Right atrium auricular region (tissue), 2 donors: ENCODE data around the gene NXPH4. TPM values are rescaled to one million over a fixed set of nuclear protein-coding genes. Genes with fewer than 3 reads are reported as not detected.
A peak's percentile ranks its signal among the peaks of the same experiment; 100 is the strongest.

Experiments
- DNase-seq: peaks from one replicate; pipeline ENCODE4 v3.0.0-alpha.2; 2019; ENCODE audit warnings: low spot score
- H3K27ac ChIP-seq, 2 donors: fragments of 200-600 bp; sonication (generic); 1 replicate in 1 of 2; 2 replicates in 1 of 2; pipeline ENCODE4 v1.5.1; 2016 to 2019
- H3K27me3 ChIP-seq, 2 donors: fragments of 200-600 bp; sonication (generic); one replicate each; pipeline versions ENCODE4 v1.5.1 to v1.6.0; 2017 to 2019
- H3K36me3 ChIP-seq: fragments of 200-600 bp; sonication (generic); one replicate; pipeline ENCODE4 v1.5.1; 2016
- H3K4me1 ChIP-seq, 2 donors: fragments of 200-600 bp; sonication (generic); one replicate each; pipeline versions ENCODE4 v1.5.1 to v1.6.0; 2017 to 2019
- H3K4me3 ChIP-seq, 2 donors: fragments of 200-600 bp; sonication (generic); 1 replicate in 1 of 2; 2 replicates in 1 of 2; pipeline ENCODE4 v1.5.1; 2017 to 2019; ENCODE audit warnings: mild to moderate bottlenecking in 1 of 2, moderate library complexity in 1 of 2
- H3K9me3 ChIP-seq, 2 donors: fragments of 200-600 bp; sonication (generic); one replicate each; pipeline ENCODE4 v1.5.1; 2019
- CTCF ChIP-seq, 2 donors: fragments of 200-600 bp; sonication (generic); IDR thresholded peaks; one replicate each; pipeline ENCODE4 v1.5.1; 2019; ENCODE audit warnings: antibody characterized with exemption in 2 of 2
- total RNA-seq, 2 donors: library from RNA; depleted of rRNA; stranded (reverse); fragments of >200 nt; gene quantifications; one replicate each; pipeline ENCODE4 v1.1.0, GENCODE V29; 2016

NXPH4 gene
- total RNA-seq, 2 donors from 2014 or later = 0.28 to 1.1 TPM

GRCh38 chr12:57262126-57262822 lies 45.7 kb downstream of the NXPH4 start:
- no peaks in the 10 kb centered on the region for H3K9me3 ChIP-seq
- no peaks in the 10 kb centered on the region for H3K27me3 ChIP-seq
- no peak for TF ChIP-seq CTCF (IDR thresholded peaks at IDR 0.05)
- peaks cover 0 to 46% of the 10 kb centered on the region in 2 donors for H3K4me1 ChIP-seq
- H3K36me3 ChIP-seq = peaks cover 33% of the 10 kb centered on the region
- peak overlapping the region; percentile 61 to 81 for H3K27ac ChIP-seq
- H3K4me3 ChIP-seq = no peak overlapping the region
- no peak for DNase-seq

GRCh38 chr12:57263096-57263495 lies 46.5 kb downstream of the NXPH4 start:
- Histone ChIP-seq H3K27ac (peak overlapping the region in 1 of 2 donors; percentile 81), H3K4me1 (peaks cover 0 to 46% of the 10 kb centered on the region in 2 donors)

GRCh38 chr12:57266681-57267080 lies 50.1 kb downstream of the NXPH4 start:
- Histone ChIP-seq H3K9me3 (no peaks in the 10 kb centered on the region), H3K27ac (no peak overlapping the region), H3K36me3 (peaks cover 36% of the 10 kb centered on the region), H3K4me3 (no peak overlapping the region), H3K27me3 (no peaks in the 10 kb centered on the region), H3K4me1 (peaks cover 0 to 22% of the 10 kb centered on the region in 2 donors)
- TF ChIP-seq CTCF (IDR thresholded peaks at IDR 0.05) = no peak
- DNase-seq = no peak

More at GRCh38 chr12:57263096-57263495, 46.5 kb downstream of the NXPH4 start:
- Histone ChIP-seq H3K27me3 (no peaks in the 10 kb centered on the region), H3K36me3 (peaks cover 31% of the 10 kb centered on the region), H3K4me3 (no peak overlapping the region), H3K9me3 (no peaks in the 10 kb centered on the region)
- no peak for TF ChIP-seq CTCF (IDR thresholded peaks at IDR 0.05)
- no peak for DNase-seq

- Histone ChIP-seq H3K36me3 (peaks cover 36% of the 10 kb centered on the region), H3K9me3 (no peaks in the 10 kb centered on the region), H3K27ac (no peak overlapping the region), H3K4me1 (peaks cover 0 to 26% of the 10 kb centered on the region in 2 donors), H3K4me3 (no peak overlapping the region), H3K27me3 (no peaks in the 10 kb centered on the region)
- no peak for DNase-seq
- no peak for TF ChIP-seq CTCF (IDR thresholded peaks at IDR 0.05)
Observed at GRCh38 chr12:57268264-57268663, 51.7 kb downstream of the NXPH4 start.

GRCh38 chr12:57270966-57271470 lies 54.4 kb downstream of the NXPH4 start:
- Histone ChIP-seq H3K4me3 (no peak overlapping the region), H3K9me3 (no peaks in the 10 kb centered on the region), H3K36me3 (peaks cover 36% of the 10 kb centered on the region), H3K4me1 (peaks cover 0 to 10% of the 10 kb centered on the region in 2 donors), H3K27me3 (no peaks in the 10 kb centered on the region), H3K27ac (no peak overlapping the region)
- TF ChIP-seq CTCF (IDR thresholded peaks at IDR 0.05) = no peak
- DNase-seq = no peak
